ENCODE data around the gene BMS1. TPM values are rescaled to one million over a fixed set of nuclear protein-coding genes. Genes with fewer than 3 reads are reported as not detected.
"Not testable (repeated sequence)": the region's sequence is repeated elsewhere in the genome, so short reads cannot be mapped to it uniquely, and the experiment has no call there.

The BMS1 gene
- total and polyA plus RNA-seq, 2 of the 8 experiments (the other 6 are each of a cell fraction or from before 2014, with no cell fraction given): 3.7 to 34.6 TPM

- H3K9me3 ChIP-seq (ENCODE audit: insufficient read depth in 2 of 2, low read depth in 1 of 2, low read length in 1 of 2); H2BK12ac ChIP-seq (ENCODE audit: low read depth, low read length); CTCF ChIA-PET (ENCODE audit: partially characterized antibody); H4K20me1 ChIP-seq (replicated peaks in 1 of 2; ENCODE audit: control insufficient read depth in 1 of 2, insufficient read depth in 2 of 2, low read length in 2 of 2); DNase-seq (ENCODE audit: low read depth in 1 of 2, low spot score in 2 of 2); H2BK120ac ChIP-seq (replicated peaks; ENCODE audit: low read depth, low read length); H2AFZ ChIP-seq (ENCODE audit: low read length); H4K8ac ChIP-seq (ENCODE audit: extremely low read depth, insufficient read depth, low read length); H4K5ac ChIP-seq (ENCODE audit: insufficient read length, low read depth, low read length); POLR2A ChIA-PET (ENCODE audit: partially characterized antibody); H3K27me3 ChIP-seq (replicated peaks in 1 of 4; ENCODE audit: control insufficient read depth in 3 of 4, extremely low read depth in 1 of 4, insufficient read depth in 3 of 4, low read length in 3 of 4); H3K4me3 ChIP-seq (ENCODE audit: extremely low read depth in 1 of 4, insufficient read depth in 2 of 4, low read depth in 3 of 4, low read length in 4 of 4); H3K56ac ChIP-seq (replicated peaks; ENCODE audit: insufficient read length, low read depth, low read length); H3K14ac ChIP-seq (ENCODE audit: insufficient read length); H3K23me2 ChIP-seq (ENCODE audit: low read depth, low read length); H3K79me1 ChIP-seq (ENCODE audit: low read depth, low read length); FAIRE-seq; H2BK15ac ChIP-seq (ENCODE audit: low read length); H3K4me2 ChIP-seq (ENCODE audit: insufficient read depth in 1 of 2, low read depth in 2 of 2, low read length in 2 of 2); H2BK20ac ChIP-seq (ENCODE audit: low read length); H2AK5ac ChIP-seq (ENCODE audit: low read depth, low read length); H3K27ac ChIP-seq (ENCODE audit: low read depth, low read length); H3K23ac ChIP-seq (ENCODE audit: insufficient read length); H2BK5ac ChIP-seq (ENCODE audit: low read depth, low read length); H4K91ac ChIP-seq (replicated peaks; ENCODE audit: insufficient read length, low read length); H3K9ac ChIP-seq (replicated peaks in 1 of 4; ENCODE audit: extremely low read depth in 1 of 4, low read depth in 3 of 4, low read length in 3 of 4); H3K18ac ChIP-seq (ENCODE audit: extremely low read depth, low read length); H3K4ac ChIP-seq (replicated peaks; ENCODE audit: insufficient read length, low read depth, low read length): not testable (repeated sequence)
- Histone ChIP-seq H3K36me3 (ENCODE audit: control insufficient read depth in 2 of 4, insufficient read depth in 4 of 4, low read length in 3 of 4) (peaks cover 0 to 16% (median 3%) of the 10 kb centered on the region in 4 experiments; a peak in 4 of 8 replicates), H3K79me2 (ENCODE audit: control insufficient read depth in 1 of 2, insufficient read depth in 2 of 2, low read length in 2 of 2) (peaks cover 0 to 33% of the 10 kb centered on the region in 2 experiments; a peak in 2 of 4 replicates), H3K4me1 (replicated peaks in 1 of 4; ENCODE audit: control insufficient read depth in 3 of 4, insufficient read depth in 4 of 4, low read length in 3 of 4) (peaks cover 5 to 18% (median 14%) of the 10 kb centered on the region in 4 experiments)
- 96% methylated on average over 5 of the region's 5 CpGs; no CpG with 5 or more reads in 1 of the 2 experiments for WGBS, 2 experiments (ENCODE audit: extremely low coverage in 1 of 2, insufficient coverage in 1 of 2, insufficient read length in 1 of 2, insufficient replicate concordance in 2 of 2, low coverage in 1 of 2, low lambda C conversion rate in 2 of 2, missing lambda C conversion rate in 1 of 2)
Measured at GRCh38 chr10:42813989-42814687, 31.5 kb downstream of the BMS1 start.
